GM12875 (cell line): ENCODE data around the gene ROBO1.

Source experiments
- H3K4me3 ChIP-seq: one replicate; pipeline ENCODE4 v1.5.1; 2011; ENCODE audit warnings: low read depth, low read length, control low read depth
- TF ChIP-seq, protein P1 (sequence below): IDR thresholded peaks from 2 replicates; pipeline ENCODE4 v1.5.1; 2011; ENCODE audit warnings: low read depth, mild to moderate bottlenecking, control low read depth, inconsistent platforms, low read length, moderate library complexity, borderline replicate concordance; ENCODE audit not compliant: insufficient read depth

ROBO1 gene

DNA sequence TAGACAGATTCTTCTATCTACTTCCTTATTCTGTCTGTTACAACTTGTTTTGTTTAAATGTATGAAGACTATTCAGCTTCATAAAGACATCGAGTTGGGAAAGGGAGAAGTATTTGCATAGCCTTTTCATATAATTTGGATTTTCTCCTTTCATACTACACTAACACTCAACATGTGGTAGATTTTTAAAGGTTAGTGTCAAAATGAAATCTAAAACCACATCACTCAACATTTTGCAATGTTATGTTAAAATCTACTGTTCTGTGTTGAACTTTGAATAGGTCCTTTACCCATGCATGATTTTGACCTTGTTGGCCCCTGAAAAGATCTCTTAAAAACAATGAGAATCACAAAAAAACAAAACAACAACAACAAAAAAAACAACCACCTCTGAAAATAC is 860.9 kb downstream of the ROBO1 start:
- no peak overlapping the region for H3K4me3 ChIP-seq
- TF ChIP-seq, protein P1, sequence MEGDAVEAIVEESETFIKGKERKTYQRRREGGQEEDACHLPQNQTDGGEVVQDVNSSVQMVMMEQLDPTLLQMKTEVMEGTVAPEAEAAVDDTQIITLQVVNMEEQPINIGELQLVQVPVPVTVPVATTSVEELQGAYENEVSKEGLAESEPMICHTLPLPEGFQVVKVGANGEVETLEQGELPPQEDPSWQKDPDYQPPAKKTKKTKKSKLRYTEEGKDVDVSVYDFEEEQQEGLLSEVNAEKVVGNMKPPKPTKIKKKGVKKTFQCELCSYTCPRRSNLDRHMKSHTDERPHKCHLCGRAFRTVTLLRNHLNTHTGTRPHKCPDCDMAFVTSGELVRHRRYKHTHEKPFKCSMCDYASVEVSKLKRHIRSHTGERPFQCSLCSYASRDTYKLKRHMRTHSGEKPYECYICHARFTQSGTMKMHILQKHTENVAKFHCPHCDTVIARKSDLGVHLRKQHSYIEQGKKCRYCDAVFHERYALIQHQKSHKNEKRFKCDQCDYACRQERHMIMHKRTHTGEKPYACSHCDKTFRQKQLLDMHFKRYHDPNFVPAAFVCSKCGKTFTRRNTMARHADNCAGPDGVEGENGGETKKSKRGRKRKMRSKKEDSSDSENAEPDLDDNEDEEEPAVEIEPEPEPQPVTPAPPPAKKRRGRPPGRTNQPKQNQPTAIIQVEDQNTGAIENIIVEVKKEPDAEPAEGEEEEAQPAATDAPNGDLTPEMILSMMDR: no peak

DNA sequence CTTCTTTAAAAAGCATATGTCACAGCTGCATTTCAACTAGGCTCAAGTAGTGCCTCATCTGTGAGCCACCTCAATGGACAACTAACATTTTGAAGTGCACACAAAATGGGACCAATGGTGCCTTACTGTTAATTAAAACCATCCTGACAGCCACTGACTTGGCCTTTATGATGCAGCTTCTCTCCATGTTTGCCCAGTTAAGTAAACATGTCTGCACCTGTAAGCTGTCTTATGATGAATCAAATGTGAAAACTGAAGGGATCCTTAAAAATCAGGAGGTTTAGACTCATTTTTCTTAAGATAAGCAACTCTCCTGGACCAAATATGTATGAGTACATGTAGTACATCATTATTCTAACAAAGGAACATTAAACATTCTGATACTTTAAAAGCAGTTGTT is 861.6 kb downstream of the ROBO1 start:
- H3K4me3 ChIP-seq: no peak overlapping the region
- TF ChIP-seq, protein P1: no peak

DNA sequence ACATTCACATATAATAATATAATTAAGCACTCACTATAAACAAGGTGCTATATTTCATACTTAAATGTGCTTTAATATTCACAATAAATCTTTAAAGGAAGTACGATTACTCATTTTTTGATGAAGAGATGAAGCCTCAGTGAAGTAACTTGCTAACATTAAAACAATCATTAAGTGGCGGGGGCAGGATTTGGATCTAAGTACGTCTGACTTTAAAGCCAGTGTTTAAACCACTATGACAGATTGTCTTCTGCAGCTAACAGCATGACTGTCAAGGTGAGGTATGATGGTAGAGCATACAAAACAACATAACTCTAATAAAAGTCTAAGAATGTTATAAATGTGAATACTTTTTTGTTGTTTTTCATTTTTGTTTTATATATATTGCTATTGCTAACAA is 862.1 kb downstream of the ROBO1 start:
- no peak overlapping the region for H3K4me3 ChIP-seq
- TF ChIP-seq, protein P1: no peak

DNA sequence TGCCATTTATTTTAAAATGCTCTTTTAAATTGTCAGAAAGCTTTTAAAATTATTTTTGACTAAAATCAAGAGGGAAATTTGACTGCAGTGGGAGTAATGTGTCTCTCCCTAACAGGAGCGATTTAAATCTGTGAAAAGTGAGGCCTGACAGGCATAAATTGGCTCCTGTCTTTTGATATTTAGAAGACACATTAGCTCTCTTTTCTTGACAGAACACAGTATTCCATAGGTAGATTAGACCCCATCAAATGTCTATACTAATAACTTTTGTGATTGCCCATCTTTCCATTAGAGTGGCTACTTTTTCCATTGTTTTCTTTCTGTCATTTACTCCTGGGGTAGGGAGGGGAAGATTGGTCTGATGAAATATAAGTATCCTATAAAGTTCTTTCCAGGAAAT is 866.3 kb downstream of the ROBO1 start:
- TF ChIP-seq, protein P1: no peak
- no peak overlapping the region for H3K4me3 ChIP-seq

DNA sequence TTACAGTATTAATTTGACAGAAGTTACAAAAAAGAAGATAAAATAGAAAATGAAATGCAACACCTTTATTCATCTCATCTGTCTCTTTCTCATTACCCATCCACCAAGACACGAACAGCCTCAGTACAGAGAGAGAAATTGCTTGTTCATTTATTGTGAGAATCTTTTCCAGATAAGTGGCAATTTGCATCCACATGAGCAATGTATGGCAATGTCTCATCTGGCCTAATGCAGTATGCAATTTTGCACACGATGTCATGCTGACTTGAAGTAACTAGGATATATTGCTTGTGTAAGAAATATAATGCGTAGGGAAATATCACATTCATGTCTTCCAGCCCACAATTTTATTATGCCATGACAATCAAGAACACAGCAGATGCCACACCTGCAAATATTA is 866.9 kb downstream of the ROBO1 start:
- H3K4me3 ChIP-seq: no peak overlapping the region
- TF ChIP-seq, protein P1: no peak

DNA sequence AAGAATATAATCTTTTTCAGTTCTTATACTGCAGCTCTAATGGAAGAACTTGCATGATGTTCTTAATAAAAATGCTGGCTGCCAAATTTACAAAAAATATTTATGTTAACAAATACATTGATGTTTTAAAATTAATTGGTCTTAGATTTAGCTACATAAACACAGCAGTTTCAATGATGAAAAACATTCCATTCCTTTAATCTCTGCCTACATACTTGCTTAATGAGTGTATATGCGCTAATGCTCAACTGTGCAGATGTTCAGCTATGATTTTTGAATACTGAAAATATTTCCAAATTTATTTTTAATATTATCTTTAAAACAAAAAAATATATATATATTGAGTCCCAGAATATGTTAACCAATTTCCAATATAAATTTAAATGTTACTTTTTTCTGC is 867.4 kb downstream of the ROBO1 start:
- TF ChIP-seq, protein P1: no peak
- no peak overlapping the region for H3K4me3 ChIP-seq

DNA sequence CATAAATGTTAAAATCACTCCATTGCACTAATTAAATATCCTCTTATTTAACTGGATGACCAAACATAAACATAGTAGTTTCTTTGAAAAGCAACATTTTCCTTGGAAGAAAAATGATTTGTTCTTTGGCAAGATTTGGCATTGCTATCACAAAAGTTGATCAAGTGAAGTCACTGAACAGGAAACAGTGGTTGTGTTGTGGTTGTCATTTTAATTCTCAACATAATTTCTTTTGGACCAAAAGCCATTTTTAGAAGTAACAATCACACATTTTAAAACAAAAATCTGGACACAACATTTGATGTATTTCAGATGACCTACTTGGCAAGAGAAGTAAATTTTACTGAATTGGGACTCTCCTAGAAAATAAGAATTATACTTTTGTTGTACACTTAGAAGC is 872.3 kb downstream of the ROBO1 start:
- TF ChIP-seq, protein P1: no peak

More for the DNA sequence above, 872.3 kb downstream of the ROBO1 start:
- no peak overlapping the region for H3K4me3 ChIP-seq
